Omental fat pad (tissue), 4 donors: ENCODE results near the gene AHCTF1. TPM values are rescaled to one million over a fixed set of nuclear protein-coding genes. Genes with fewer than 3 reads are reported as not detected.

Experiments
- ATAC-seq: fragments of 150-250 bp; one replicate; pipeline ENCODE4 v1.9.1; 2016; ENCODE audit warnings: mild to moderate bottlenecking, moderate library complexity; ENCODE audit not compliant: low FRiP score
- DNase-seq: peaks from one replicate; pipeline ENCODE4 v3.0.0-alpha.2; 2019; ENCODE audit warnings: low spot score
- CTCF ChIP-seq, 3 donors: fragments of 450-650 bp; IDR thresholded peaks; one replicate each; pipeline ENCODE4 v1.5.1; 2016 to 2017; ENCODE audit warnings: antibody characterized with exemption in 3 of 3, mild to moderate bottlenecking in 3 of 3, moderate library complexity in 2 of 3
- total RNA-seq, 4 donors: library from RNA; depleted of rRNA; stranded (reverse); fragments of >200 nt; gene quantifications; one replicate each; pipeline ENCODE4 v1.1.0, GENCODE V29; 2016

AHCTF1 gene
- total RNA-seq, 4 donors from 2014 or later = 39.6 to 59.0 (median 48.5) TPM

GRCh38 chr1:246800356-246800755 is 131.4 kb downstream of the AHCTF1 start:
- DNase-seq = no peak

GRCh38 chr1:246798606-246799496 is 132.9 kb downstream of the AHCTF1 start:
- ATAC-seq = no peak
- no peak for DNase-seq
- no peak for TF ChIP-seq CTCF (IDR thresholded peaks at IDR 0.05)

More at GRCh38 chr1:246800356-246800755, 131.4 kb downstream of the AHCTF1 start:
- ATAC-seq = no peak
- no peak for TF ChIP-seq CTCF (IDR thresholded peaks at IDR 0.05)

GRCh38 chr1:246798107-246798506 is 133.6 kb downstream of the AHCTF1 start:
- DNase-seq (no peak), ATAC-seq (no peak)
- TF ChIP-seq CTCF (IDR thresholded peaks at IDR 0.05) = no peak

- TF ChIP-seq CTCF (IDR thresholded peaks at IDR 0.05) = no peak
- no peak for ATAC-seq
- DNase-seq = no peak
These were observed 134.2 kb downstream of the AHCTF1 start for GRCh38 chr1:246797597-246797996.

- TF ChIP-seq CTCF (IDR thresholded peaks at IDR 0.05) = no peak
- ATAC-seq = no peak
- DNase-seq = no peak
These were observed 134.6 kb downstream of the AHCTF1 start for GRCh38 chr1:246797157-246797556.

GRCh38 chr1:246795906-246796694 is 135.6 kb downstream of the AHCTF1 start:
- no peak for TF ChIP-seq CTCF (IDR thresholded peaks at IDR 0.05)
- DNase-seq = no peak
- ATAC-seq = no peak
